KG1 (cell line): Measurements from ENCODE around the gene HSPB7.
A peak's percentile ranks its signal among the peaks of the same experiment; 100 is the strongest.

ENCODE experiments used
- DNase-seq: peaks from one replicate; lab custom pipeline; 2025; lab: John Stamatoyannopoulos, UW

HSPB7 gene

DNA sequence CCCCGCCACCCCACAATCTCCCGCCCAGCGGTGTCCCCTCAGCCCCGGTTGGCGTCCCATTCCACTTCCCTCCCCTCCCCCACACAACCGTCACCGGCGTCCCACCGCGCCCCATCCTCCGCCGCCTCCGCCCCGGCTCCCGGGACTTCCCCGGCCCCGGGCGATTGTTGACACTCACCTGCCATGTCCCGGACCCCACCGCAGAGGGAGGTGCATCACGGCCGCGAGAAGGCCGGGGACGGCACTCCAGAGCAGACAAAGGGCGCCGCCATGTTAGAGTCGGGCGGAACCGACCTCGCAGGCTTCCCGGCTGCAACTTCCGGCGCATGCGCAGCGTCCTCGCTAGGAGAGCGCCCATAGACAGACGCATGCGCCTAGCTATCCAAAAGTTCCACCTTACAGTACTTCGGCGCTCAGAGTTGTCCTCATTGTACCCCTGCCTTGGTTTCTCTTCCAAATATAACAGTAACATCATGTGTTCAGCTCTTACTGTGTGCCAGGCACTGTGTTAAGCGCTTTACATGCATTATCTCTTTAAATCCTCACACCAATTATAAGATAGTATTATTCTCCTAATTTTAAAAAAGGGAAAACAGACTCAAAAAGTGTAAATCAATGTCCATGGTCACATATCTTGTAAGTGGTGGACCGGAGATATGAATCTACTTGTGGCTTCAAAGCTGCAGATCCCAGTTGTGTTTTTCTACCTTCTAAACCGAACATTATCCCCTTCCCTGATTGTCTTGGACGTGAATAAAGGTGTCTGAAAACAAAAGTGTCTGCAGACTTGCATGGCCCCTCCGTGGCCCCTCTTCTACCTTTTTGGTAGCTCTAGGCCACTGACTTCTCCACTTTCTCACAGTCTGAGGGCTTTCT lies 41.8 kb downstream of the HSPB7 start, which contains the start of gene ZBTB17:
ZBTB17 (minus strand) TSS at position 297 of the 876 bp plus-strand sequence. CDS start 27,606 bp downstream, outside the sequence.
- peak; percentile 90 for DNase-seq

DNA sequence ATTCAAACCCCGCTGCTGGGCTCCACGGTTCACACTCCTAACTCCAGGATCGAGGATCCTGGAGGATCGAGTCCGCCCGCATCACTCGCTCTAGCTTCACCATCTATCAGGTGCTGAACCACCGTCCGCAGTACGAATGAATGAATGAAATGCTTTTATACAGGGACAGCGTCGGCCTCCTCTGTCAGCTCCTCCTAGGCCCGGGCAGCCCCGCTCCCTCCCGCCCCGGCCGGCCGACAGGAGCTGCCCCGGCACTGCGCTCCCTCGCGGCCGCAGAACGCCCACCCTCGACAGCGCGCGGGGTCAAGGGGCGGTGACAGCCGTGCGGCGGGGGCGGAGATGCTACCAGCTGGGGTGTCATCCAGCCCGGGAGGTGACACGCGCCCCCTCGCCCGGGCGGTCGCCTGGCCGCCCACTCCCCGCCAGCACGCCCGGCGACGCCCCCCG lies 42.5 kb downstream of the HSPB7 start:
- peak; percentile 39 for DNase-seq

DNA sequence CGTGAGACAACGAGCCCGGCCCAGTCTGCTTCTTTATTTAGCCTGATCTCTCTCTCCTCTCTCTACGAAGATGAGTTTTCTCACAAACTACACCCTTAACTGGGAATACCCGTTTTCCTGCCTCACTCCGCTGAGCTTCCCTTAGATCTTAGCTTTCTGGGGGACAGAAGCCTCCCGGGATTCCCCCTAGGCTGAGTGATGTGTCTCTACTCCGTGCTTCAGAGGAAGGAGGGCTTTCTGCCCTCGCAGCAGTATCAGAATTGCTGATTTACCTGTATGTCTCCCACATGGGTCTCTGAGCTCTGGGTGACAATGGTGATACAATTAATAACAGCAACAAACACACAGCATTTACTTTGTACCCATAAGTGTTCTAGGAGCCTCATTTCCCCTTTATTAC lies 43.0 kb downstream of the HSPB7 start:
- DNase-seq: no peak

DNA sequence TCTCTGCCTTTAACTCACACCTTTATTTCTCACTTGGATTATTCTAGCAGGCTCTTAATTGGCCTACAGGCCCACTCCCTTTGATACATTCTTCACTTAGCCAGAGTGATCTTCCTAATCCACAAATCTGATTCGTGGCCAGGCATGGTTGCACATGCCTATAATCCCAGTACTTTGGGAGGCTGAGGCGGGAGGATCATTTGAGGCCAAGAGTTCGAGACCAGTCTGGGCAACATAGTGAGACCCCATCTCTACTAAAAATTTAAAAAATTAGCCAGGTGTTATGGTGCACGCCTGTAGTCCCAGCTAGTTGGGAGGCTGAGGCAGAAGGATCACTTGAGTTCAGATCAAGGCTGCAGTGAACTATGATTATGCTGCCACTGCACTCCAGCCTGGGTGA lies 44.1 kb downstream of the HSPB7 start:
- no peak for DNase-seq

DNA sequence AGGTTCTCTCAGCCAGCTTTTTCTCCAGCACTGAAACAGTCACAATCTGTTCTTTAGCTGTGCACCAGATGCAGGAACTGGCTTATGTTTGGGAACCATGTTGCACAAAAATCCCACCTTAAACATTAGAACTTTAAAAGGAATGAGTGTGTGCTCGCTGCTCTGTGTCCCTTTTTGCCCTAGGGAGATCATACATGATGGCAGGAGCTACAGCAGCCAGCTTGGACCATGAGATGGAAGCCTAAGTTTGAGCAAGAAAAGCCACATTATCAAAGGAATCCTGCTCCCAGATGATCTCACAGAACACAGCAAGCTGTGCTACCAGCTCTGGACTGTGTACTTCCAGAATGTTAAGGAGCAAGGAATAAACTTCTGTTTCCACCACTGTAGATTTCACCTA lies 45.4 kb downstream of the HSPB7 start:
- no peak for DNase-seq

DNA sequence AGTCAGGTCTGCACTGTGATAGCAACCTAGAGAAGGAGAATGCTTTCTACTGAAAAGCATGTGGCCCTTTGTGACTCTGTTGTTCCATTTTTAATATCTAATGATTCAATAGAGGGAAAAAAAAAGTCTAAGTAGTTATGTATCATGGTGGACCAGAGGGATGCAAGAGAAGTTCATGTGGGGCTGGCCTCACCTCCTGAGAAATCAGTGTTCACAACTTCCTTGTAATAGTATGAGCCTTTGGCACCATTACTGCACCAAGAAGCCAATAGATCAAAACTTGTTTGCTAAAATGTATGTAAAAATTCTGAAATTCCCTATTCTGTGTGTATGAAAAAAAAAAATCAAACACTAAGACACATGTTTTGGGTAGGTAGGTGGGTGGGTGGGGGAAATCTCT lies 46.9 kb downstream of the HSPB7 start:
- DNase-seq: no peak

DNA sequence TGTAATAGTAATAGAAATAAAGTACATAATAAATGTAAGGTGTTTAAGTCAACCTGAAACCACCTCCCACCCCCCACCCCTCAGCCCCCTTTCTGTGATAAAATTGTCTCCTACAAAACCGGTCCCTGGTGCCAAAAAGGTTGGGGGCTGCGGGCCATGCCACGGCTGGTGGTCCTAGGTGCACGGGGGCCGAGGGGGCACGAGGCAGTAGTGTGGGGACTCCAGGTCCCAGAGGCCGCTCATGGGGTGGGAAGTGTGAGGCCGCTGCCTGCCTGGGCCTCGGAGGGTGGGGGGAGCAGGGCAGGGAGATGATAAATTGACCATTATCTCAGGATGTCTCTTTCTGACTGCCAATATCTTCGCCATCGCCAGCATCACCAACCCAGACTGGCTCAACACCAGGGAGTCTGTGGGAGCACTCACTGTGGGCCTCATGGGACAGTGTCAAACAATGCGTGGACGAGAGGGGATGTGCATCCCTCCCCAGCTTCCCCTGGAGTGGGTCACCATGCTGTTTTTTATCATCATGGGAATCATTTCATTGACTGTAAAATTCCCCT lies 48.4 kb downstream of the HSPB7 start:
- DNase-seq: no peak

DNA sequence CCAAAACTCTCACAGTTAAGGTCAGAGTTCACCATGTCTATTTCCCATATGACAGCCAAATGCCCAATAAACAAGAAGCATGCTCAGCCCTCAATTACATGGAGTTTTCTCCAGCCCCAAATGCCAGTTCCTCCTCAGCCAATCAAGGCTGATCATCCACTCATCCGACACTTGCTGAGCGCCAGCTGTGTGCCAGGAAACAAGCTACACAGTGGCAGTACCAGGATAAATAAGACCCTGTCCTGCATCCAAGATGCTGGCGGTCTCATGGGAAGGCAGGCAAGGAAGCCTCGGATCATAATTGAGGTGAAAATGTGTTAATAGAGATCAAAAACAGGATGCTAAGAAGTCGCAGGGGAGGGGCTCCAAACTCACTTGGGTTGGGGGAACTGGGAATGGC lies 49.7 kb downstream of the HSPB7 start:
- no peak for DNase-seq

DNA sequence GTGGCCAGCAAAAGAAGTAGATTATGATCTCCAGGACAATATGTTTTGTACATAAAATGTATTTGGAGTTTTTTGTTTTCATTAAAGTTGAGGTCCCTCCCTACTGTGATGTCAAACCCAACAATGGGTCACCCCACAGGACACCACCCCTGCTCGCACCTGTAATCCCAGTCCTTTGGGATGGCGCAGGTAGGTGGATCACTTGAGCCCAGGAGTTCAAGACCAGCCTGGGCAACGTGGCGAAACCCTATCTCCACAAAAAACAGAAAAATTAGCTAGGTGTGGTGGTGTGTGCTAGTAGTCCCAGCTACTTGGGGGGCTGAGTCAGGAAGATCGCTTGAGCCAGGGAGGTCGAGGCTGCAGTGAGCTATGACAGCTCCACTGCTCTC lies 50.9 kb downstream of the HSPB7 start:
- no peak for DNase-seq

DNA sequence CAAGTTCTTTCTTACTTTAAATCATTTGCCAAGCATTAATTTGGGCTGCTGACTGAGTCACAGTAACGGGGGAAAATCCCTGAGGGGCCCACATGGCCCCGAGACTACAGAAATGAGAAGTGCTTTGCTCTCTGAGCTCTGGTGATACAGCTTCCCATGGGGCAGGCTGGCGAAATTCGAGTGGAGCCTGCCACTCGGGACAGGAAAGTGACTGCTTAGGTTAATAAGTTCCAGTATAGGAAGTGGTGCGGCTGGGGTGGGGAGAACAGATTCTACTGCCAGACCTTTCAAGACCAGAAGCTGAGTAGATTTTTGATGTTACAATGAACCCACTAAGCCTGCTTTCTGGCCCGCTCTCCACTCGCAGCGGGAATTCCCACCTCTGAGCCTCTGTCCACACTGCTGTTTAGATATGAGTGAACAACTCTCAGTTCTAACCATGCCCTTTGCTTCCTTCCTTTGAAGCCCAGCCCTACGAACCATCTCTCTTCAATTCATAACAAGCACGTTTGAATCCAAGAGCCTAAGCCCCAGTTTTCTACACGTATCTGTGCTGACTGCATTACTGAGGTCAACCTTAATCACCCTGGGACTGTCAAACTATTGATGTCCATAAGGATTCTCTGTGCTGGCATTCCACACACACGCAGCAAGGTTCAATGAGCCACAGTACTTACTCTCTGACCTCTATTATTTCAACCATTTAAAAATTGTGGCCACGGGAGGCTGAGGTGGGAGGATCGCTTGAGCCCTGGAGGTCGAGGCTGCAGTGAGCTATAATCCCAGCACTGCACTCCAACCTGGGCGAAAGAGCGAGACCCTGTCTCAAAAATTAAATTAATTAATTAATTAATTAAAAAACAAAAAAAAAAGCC lies 51.5 kb downstream of the HSPB7 start:
- DNase-seq: no peak

DNA sequence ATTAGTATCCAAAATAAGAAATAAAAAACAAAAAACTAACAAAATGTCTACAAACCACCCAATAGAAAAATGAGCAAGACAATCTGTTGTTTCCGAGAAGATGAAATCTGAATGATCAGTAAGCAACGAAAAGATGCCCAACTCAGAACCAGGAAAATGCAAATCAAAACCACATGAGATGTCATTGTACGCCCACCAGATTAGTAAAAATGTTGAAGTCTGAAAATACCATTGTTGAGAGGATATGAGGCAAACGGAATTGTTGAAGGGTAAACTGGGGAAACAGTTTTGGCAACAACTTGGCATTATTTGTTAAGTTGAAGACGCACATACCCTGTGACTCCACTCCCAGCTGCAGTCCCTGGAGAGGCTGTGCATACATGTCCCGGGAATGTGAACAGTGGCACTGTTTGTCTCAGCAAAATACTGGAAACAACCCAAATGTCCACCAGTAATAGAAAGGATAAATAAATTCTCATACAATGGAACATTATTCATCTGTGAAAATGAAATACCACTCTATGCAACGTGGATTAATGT lies 52.5 kb downstream of the HSPB7 start:
- no peak for DNase-seq
